Right lobe of liver (tissue), 4 donors: ENCODE results near the gene PDE6B.

Experiments
- CTCF ChIP-seq, 4 donors: fragments of 200-600 bp in 3 of 4; fragments of 450-650 bp in 1 of 4; IDR thresholded peaks; one replicate each; pipeline versions ENCODE4 v1.5.1 to v1.8.0; 2016 to 2022; ENCODE audit warnings: antibody characterized with exemption in 4 of 4, mild to moderate bottlenecking in 2 of 4
- POLR2A ChIP-seq: fragments of 450-650 bp; IDR thresholded peaks from one replicate; pipeline ENCODE4 v1.6.1; 2017; ENCODE audit warnings: antibody characterized with exemption, mild to moderate bottlenecking
- donor health status: DM: no; HTN: no; CAD: no.
- donor health status: DM: no; HTN: no; CAD: no.
- donor health status: DM: no; HTN: yes; CAD: no.

- no peak for TF ChIP-seq CTCF (IDR thresholded peaks at IDR 0.05)
- no peak for TF ChIP-seq POLR2A
Measured at GRCh38 chr4:663046-663437, 37.7 kb downstream of the PDE6B start.
